Inflammatory macrophage treated with lipopolysaccharide for 1 hour (primary cell): ENCODE data around the gene RASGRF2.
"Not testable (repeated sequence)": the region's sequence is repeated elsewhere in the genome, so short reads cannot be mapped to it uniquely, and the experiment has no call there.

Experiments used
- DNase-seq, 2 donors: peaks; one replicate each; pipeline ENCODE4 v3.0.0-alpha.2; 2020 to 2022

Gene RASGRF2

GRCh38 chr5:81023261-81023970 lies 63.3 kb downstream of the RASGRF2 start:
- DNase-seq = no peak

GRCh38 chr5:81027481-81028058 lies 67.4 kb downstream of the RASGRF2 start:
- no peak for DNase-seq

GRCh38 chr5:81028888-81029287 lies 68.7 kb downstream of the RASGRF2 start:
- not testable (repeated sequence) for DNase-seq

GRCh38 chr5:81029736-81030135 lies 69.6 kb downstream of the RASGRF2 start:
- not testable (repeated sequence) for DNase-seq

GRCh38 chr5:81030236-81031034 lies 70.3 kb downstream of the RASGRF2 start:
- DNase-seq = not testable (repeated sequence)

GRCh38 chr5:81035522-81035921 lies 75.4 kb downstream of the RASGRF2 start:
- no peak for DNase-seq

GRCh38 chr5:81038495-81038894 lies 78.3 kb downstream of the RASGRF2 start:
- no peak for DNase-seq

- no peak for DNase-seq
These were observed 84.7 kb downstream of the RASGRF2 start for GRCh38 chr5:81044868-81045267.

GRCh38 chr5:81045389-81045807 lies 85.2 kb downstream of the RASGRF2 start:
- DNase-seq = no peak

- DNase-seq = no peak
These were observed 85.9 kb downstream of the RASGRF2 start for GRCh38 chr5:81046041-81046440.

GRCh38 chr5:81052325-81052724 lies 92.2 kb downstream of the RASGRF2 start:
- no peak for DNase-seq

- not testable (repeated sequence) for DNase-seq
These were observed 93.1 kb downstream of the RASGRF2 start for GRCh38 chr5:81053282-81053681.

GRCh38 chr5:81058121-81058520 lies 98.0 kb downstream of the RASGRF2 start:
- no peak for DNase-seq

GRCh38 chr5:81065492-81065891 lies 105.3 kb downstream of the RASGRF2 start:
- no peak for DNase-seq

GRCh38 chr5:81066102-81066501 lies 105.9 kb downstream of the RASGRF2 start:
- no peak for DNase-seq

GRCh38 chr5:81067406-81067805 lies 107.2 kb downstream of the RASGRF2 start:
- DNase-seq = no peak

- no peak for DNase-seq
These were observed 107.9 kb downstream of the RASGRF2 start for GRCh38 chr5:81068063-81068462.

- no peak for DNase-seq
These were observed 108.5 kb downstream of the RASGRF2 start for GRCh38 chr5:81068635-81069034.

- DNase-seq = no peak
These were observed 109.8 kb downstream of the RASGRF2 start for GRCh38 chr5:81069990-81070389.

- no peak for DNase-seq
These were observed 110.5 kb downstream of the RASGRF2 start for GRCh38 chr5:81070571-81071255.

GRCh38 chr5:81075041-81075440 lies 114.9 kb downstream of the RASGRF2 start:
- no peak for DNase-seq

GRCh38 chr5:81077105-81077504 lies 116.9 kb downstream of the RASGRF2 start:
- DNase-seq = no peak

GRCh38 chr5:81078930-81079329 lies 118.8 kb downstream of the RASGRF2 start:
- no peak for DNase-seq
